Activated B cell treated with CpG ODN at 0.5 μM for 24 hours (primary cell): ENCODE results near the gene BRME1. TPM values are rescaled to one million over a fixed set of nuclear protein-coding genes. Genes with fewer than 3 reads are reported as not detected.

Source experiments
- ATAC-seq: fragments of 200-7000 bp; cut with Tn5 transposase; one replicate; pipeline ENCODE4 v1.10.0; 2021; ENCODE audit warnings: low read depth, mild to moderate bottlenecking, moderate library complexity
- CTCF ChIA-PET: fragments of 350-600 bp; sonication (Branson Sonifier 250); formaldehyde crosslinking; loops from one replicate; lab custom pipeline; 2021; ENCODE audit warnings: antibody characterized with exemption; lab: Charles Lee
- POLR2A ChIA-PET: fragments of 350-600 bp; sonication (Branson Sonifier 250); formaldehyde crosslinking; loops from one replicate; lab custom pipeline; 2021; ENCODE audit warnings: antibody characterized with exemption; lab: Charles Lee
- DNase-seq: peaks from one replicate; pipeline ENCODE4 v3.0.0; 2022
- H3K27ac Mint-ChIP-seq: one replicate; pipeline ENCODE4 v1.8.0; 2020; ENCODE audit warnings: mixed read lengths
- H3K27me3 Mint-ChIP-seq: one replicate; pipeline ENCODE4 v1.8.0; 2021; ENCODE audit warnings: mixed read lengths
- H3K36me3 Mint-ChIP-seq: one replicate; pipeline ENCODE4 v1.8.0; 2021; ENCODE audit warnings: low read depth, mixed read lengths
- H3K4me1 Mint-ChIP-seq: one replicate; pipeline ENCODE4 v1.8.0; 2021; ENCODE audit warnings: mixed read lengths
- H3K4me3 Mint-ChIP-seq: one replicate; pipeline ENCODE4 v1.8.0; 2020; ENCODE audit warnings: mild to moderate bottlenecking, mixed read lengths
- H3K9me3 Mint-ChIP-seq: one replicate; pipeline ENCODE4 v1.8.0; 2020; ENCODE audit warnings: mixed read lengths
- CTCF ChIP-seq: fragments of 200-600 bp; IDR thresholded peaks from one replicate; pipeline ENCODE4 v1.8.0; 2022; ENCODE audit warnings: antibody characterized with exemption, mild to moderate bottlenecking
- intact Hi-C: fragments of 100-400 bp; cut with micrococcal nuclease; formaldehyde crosslinking; loops from one replicate; pipeline ENCODE4 v1.15.1; 2024
- total RNA-seq: library from RNA; stranded (reverse); gene quantifications from 2 replicates; pipeline ENCODE4 v1.2.3, GENCODE V29; 2022

Gene BRME1
- total RNA-seq, 1 donor from 2014 or later = 2.0 TPM

- H3K36me3 Mint-ChIP-seq = peaks cover 5% of the 10 kb centered on the region
- no peak for TF ChIP-seq CTCF
- no peak for DNase-seq
- peak overlapping the region; percentile 92 for H3K27ac Mint-ChIP-seq
- ChIA-PET POLR2A (interaction anchor here (0.5 to 5.2 kb wide), 14 partner anchors 8 to 688 kb away, joined by 3 to 35 read pairs (median 6); partner anchors contain the start of genes C19orf53 and ZSWIM4), CTCF (no interaction called here)
- intact Hi-C loops = loop anchor here (1.0 kb wide), 4 partner anchors 7 to 686 kb away; partner anchors contain the start of gene ZSWIM4
- peaks cover 78% of the 10 kb centered on the region for H3K4me1 Mint-ChIP-seq
- ATAC-seq = peak; percentile 13
- peak overlapping the region; percentile 86 for H3K4me3 Mint-ChIP-seq
- H3K9me3 Mint-ChIP-seq = no peaks in the 10 kb centered on the region
- no peaks in the 10 kb centered on the region for H3K27me3 Mint-ChIP-seq
Measured at GRCh38 chr19:13839938-13840304, 66.0 kb downstream of the BRME1 start.

GRCh38 chr19:13839130-13839937 lies 66.6 kb downstream of the BRME1 start:
- ATAC-seq (peak; percentile 45), DNase-seq (peak; percentile 70)
- peak overlapping the region; percentile 86 for H3K4me3 Mint-ChIP-seq
- H3K36me3 Mint-ChIP-seq = peaks cover 7% of the 10 kb centered on the region
- H3K27ac Mint-ChIP-seq = peak overlapping the region; percentile 92
- CTCF ChIA-PET = interaction anchor here (0.8 kb wide), 1 partner anchor 23 kb away, joined by 3 read pairs; no protein-coding TSS in a partner anchor
- POLR2A ChIA-PET = interaction anchor here (0.5 to 5.2 kb wide), 18 partner anchors 8 to 687 kb away, joined by 3 to 35 read pairs (median 5); partner anchors contain the start of genes C19orf53 and ZSWIM4
- no peak for TF ChIP-seq CTCF
- peaks cover 75% of the 10 kb centered on the region for H3K4me1 Mint-ChIP-seq
- H3K9me3 Mint-ChIP-seq = no peaks in the 10 kb centered on the region
- H3K27me3 Mint-ChIP-seq = no peaks in the 10 kb centered on the region
- intact Hi-C loops = loop anchor here (1.0 kb wide), 4 partner anchors 8 to 685 kb away; partner anchors contain the start of gene ZSWIM4

GRCh38 chr19:13838435-13839129 lies 67.3 kb downstream of the BRME1 start:
- intact Hi-C loops = loop anchor here (1.0 kb wide), 4 partner anchors 9 to 684 kb away; partner anchors contain the start of gene ZSWIM4
- Mint-ChIP-seq H3K27ac (peak overlapping the region; percentile 96), H3K9me3 (no peaks in the 10 kb centered on the region), H3K36me3 (peaks cover 12% of the 10 kb centered on the region), H3K4me1 (peaks cover 74% of the 10 kb centered on the region), H3K27me3 (no peaks in the 10 kb centered on the region), H3K4me3 (peak overlapping the region; percentile 86)
- ATAC-seq = no peak
- TF ChIP-seq CTCF = no peak
- DNase-seq = no peak
- CTCF ChIA-PET = interaction anchor here (0.8 kb wide), 1 partner anchor 24 kb away, joined by 3 read pairs; no protein-coding TSS in a partner anchor
- POLR2A ChIA-PET = interaction anchor here (0.9 to 5.2 kb wide), 8 partner anchors 8 to 686 kb away, joined by 3 to 73 read pairs (median 24); partner anchors contain the start of gene ZSWIM4

GRCh38 chr19:13835791-13836723 lies 69.9 kb downstream of the BRME1 start:
- ATAC-seq (no peak), DNase-seq (no peak)
- peak overlapping the region; percentile 66 for H3K4me3 Mint-ChIP-seq
- intact Hi-C loops = no loop called here
- ChIA-PET POLR2A (interaction anchor here (0.8 to 3.8 kb wide), 13 partner anchors 8 to 684 kb away, joined by 3 to 73 read pairs (median 7); partner anchors contain the start of genes C19orf53, MRI1, RFX1 and ZSWIM4), CTCF (interaction anchor here (0.7 to 4.0 kb wide), 8 partner anchors 11 to 207 kb away, joined by 3 to 18 read pairs (median 4); no protein-coding TSS in a partner anchor)
- H3K27ac Mint-ChIP-seq = peak overlapping the region; percentile 96
- H3K4me1 Mint-ChIP-seq = peaks cover 67% of the 10 kb centered on the region
- TF ChIP-seq CTCF = no peak
- H3K9me3 Mint-ChIP-seq = no peaks in the 10 kb centered on the region
- H3K36me3 Mint-ChIP-seq = peaks cover 12% of the 10 kb centered on the region
- H3K27me3 Mint-ChIP-seq = no peaks in the 10 kb centered on the region
